ENCODE measurements around the gene ASIC3.
"Not testable (repeated sequence)": the region's sequence is repeated elsewhere in the genome, so short reads cannot be mapped to it uniquely, and the experiment has no call there.

The ASIC3 gene

DNA sequence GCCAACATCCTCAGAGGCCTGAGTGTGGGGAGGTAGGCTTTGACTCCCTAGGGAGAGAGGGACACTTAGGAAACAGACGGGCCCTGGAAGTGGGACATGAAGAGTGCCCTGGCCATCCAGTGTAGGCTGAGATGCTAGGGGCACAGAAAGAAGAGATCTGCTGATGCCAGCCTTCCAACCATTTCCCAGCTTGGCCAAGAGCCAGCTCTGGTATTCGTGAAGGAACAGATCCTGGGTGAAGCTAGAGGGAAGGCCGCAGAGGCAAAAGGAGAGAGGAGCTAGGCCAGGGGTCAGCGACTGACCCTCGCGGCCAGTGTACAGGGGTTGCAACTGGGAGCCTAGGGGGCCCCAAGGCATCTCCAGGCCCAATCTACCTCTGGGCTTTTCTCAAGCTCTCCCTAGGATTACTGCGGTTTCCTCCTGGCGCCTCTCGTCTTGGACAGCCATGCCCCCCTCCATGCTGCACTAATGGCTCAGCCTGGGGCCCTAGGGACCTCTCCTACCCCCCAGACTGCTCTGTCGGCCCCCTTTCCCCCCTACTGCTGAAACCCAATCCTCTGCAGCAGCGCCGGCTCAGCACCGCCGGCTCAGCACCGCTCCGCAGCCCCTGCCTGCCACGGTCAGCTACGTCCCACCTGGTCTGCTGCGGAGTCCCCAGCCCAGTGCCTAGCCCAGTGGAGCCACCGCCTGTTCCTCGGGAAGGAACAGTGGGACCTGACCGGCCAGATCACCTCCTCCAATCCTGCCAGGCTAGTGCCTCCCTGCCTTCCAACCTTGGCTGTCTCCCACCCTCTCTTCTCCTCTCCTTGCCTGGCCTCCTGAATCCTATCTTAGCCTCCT, at the start of gene ASIC3:
TSS of gene ASIC3 (plus strand) at position 556 of the 840 bp plus-strand sequence. CDS start 355 bp downstream, outside the sequence.
- no peak for DNase-seq (ENCODE audit: low spot score)

- DNase-seq (ENCODE audit: low spot score) = no peak
These were observed 49.3 kb upstream of the ASIC3 start for GRCh38 chr7:150999001-150999400.

- DNase-seq (ENCODE audit: low spot score) = no peak
These were observed 48.7 kb upstream of the ASIC3 start for GRCh38 chr7:150999497-151000230.

- no peak for DNase-seq (ENCODE audit: low spot score)
These were observed 47.3 kb upstream of the ASIC3 start for GRCh38 chr7:151000897-151001495.

DNA sequence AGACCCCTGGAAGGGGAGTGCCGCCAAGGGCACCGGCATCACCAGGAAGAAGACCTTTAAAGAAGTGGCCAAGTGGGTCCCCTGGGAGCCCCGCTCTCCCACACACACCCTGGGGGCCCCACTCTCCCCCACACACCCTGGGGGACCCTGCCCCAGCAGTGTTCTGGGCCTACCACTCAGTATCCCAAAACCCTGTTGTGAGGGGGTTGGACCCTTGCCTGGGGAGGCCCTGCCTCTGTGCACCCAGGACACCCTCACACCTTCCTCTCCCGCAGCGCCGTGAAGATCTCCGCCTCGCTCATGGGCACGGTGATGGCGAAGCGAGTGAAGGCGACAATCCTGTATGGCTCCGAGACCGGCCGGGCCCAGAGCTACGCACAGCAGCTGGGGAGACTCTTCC, 46.8 kb upstream of the ASIC3 start:
- no peak for DNase-seq (ENCODE audit: low spot score)

DNA sequence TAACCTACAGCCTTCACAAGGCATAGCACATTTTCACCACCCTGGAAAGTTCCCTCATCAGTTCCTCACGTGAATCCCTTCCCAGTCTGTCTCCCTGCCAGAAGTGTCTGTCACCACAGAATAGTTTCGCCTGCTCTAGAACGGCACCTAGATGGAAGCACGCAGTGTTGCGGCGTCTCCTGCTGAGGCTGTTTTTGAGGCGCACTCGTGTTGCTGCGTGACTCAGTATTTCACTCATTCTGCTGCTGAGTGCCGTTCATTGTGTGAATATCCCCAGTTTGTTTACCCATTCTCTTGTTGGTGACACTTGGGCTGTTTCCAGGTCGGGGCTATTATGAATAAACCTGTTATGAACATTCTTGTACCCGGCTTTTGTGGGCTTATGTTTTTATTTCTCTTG, 44.8 kb upstream of the ASIC3 start:
- DNase-seq (ENCODE audit: low spot score) = no peak

DNA sequence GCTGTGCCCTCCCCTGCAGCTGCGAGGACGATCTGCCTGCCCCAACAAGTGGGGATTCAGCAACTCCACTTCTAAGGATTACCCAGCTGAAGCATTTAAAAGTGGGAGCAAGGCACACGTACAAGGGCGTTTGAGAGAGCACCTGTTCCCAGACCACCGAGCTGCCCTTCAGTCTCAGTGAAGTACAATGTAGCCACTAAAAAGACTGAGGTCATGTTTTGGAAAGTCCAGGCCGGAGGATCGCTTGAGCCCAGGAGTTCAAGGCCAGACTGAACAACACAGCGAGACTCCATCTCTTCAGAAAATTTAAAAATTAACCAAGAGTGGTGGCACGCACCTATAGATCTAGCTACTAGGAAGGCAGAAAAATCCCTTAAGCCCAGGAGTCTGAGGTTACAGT, 42.8 kb upstream of the ASIC3 start:
- no peak for DNase-seq (ENCODE audit: low spot score)

DNA sequence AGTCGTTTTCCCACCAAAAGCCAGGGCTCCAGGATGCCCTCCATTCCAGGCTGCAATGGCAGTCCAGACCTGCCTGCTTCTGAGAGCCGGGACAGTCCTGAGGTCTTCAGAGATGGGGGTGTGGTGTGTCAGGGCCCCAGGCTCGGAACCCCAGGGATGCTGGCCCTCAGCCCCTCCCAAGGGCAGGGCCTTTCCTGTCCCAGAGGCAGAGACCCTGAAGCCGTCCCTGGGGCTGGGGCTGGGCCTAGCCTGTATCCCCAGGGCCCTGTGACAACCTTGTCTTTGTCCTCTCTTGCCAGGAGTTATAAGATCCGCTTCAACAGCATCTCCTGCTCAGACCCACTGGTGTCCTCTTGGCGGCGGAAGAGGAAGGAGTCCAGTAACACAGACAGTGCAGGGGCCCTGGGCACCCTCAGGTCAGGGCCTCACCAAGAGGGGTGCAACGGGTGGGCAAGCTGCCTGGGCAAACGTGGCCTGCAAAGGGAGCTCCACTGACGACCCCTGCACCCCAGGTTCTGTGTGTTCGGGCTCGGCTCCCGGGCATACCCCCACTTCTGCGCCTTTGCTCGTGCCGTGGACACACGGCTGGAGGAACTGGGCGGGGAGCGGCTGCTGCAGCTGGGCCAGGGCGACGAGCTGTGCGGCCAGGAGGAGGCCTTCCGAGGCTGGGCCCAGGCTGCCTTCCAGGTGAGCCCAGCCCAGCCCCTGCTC, 41.6 kb upstream of the ASIC3 start:
- no peak for DNase-seq (ENCODE audit: low spot score)

DNA sequence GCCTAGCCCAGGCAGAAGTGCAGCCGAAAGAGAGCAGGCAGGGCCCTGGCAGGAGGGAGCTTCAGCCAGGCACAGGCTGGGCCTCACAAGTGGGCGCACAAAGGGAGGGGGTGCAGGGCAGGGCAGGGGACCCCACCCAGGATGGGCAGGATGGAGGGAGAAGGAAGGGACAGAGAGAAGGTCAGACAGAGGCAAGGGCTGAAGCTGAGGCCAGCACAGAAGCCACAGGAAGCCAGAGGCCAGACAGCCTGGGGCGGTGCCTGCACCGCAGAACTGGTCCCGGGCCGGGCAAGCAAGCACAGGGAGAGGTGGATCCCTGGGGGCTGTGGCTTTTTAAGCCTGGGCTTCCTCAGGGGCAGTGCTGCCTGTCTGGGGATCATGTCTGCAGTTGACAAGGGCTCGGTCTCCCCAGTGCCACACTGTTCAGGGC, 40.8 kb upstream of the ASIC3 start:
- DNase-seq (ENCODE audit: low spot score) = no peak

- no peak for DNase-seq (ENCODE audit: low spot score)
These were observed 40.2 kb upstream of the ASIC3 start for GRCh38 chr7:151008143-151008510.

- no peak for DNase-seq (ENCODE audit: low spot score)
These were observed 39.6 kb upstream of the ASIC3 start for GRCh38 chr7:151008511-151009323.

- DNase-seq (ENCODE audit: low spot score) = no peak
These were observed 38.8 kb upstream of the ASIC3 start for GRCh38 chr7:151009327-151010036.

DNA sequence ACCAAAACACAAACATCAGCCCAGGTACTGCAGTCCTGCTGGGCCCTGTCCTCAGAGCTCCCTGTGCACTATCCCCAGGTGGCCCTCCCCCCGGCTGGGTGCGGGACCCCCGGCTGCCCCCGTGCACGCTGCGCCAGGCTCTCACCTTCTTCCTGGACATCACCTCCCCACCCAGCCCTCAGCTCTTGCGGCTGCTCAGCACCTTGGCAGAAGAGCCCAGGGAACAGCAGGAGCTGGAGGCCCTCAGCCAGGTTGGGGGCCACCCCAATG, 38.4 kb upstream of the ASIC3 start:
- no peak for DNase-seq (ENCODE audit: low spot score)

- DNase-seq (ENCODE audit: low spot score) = no peak
These were observed 37.8 kb upstream of the ASIC3 start for GRCh38 chr7:151010307-151011096.

DNA sequence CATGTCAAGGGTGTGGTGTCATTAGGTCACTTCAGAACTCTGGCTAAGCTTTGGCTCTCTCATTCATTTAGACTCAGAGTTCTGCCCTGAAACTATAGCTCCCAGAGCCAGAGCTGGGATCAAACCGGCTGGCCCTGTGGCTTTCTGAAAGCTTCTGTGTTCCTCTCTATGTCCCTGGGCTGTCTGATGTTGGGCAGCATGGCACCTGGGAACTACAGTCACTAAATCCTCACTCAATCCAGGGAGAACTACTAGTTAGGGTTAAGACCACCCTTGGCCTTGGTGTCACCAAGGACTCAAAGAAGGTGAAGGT, 37.3 kb upstream of the ASIC3 start:
- no peak for DNase-seq (ENCODE audit: low spot score)

DNA sequence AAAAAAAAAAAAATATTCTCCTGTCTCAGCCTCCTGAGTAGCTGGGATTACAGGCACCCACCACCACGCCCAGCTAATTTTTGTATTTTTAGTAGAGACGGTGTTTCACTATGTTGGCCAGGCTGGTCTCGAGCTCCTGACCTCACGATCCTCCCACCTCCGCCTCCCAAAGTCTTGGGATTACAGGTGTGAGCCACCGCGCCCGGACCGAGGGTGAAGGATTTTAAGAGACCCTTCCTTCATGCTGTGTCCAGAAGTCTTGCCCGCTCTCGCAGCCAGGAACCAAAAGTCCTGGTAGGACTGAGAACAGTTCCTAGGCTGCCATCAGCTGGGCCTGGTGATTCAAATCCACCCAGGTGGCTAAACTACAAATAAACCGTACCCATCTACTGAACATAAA, 36.7 kb upstream of the ASIC3 start:
- DNase-seq (ENCODE audit: low spot score) = not testable (repeated sequence)

DNA sequence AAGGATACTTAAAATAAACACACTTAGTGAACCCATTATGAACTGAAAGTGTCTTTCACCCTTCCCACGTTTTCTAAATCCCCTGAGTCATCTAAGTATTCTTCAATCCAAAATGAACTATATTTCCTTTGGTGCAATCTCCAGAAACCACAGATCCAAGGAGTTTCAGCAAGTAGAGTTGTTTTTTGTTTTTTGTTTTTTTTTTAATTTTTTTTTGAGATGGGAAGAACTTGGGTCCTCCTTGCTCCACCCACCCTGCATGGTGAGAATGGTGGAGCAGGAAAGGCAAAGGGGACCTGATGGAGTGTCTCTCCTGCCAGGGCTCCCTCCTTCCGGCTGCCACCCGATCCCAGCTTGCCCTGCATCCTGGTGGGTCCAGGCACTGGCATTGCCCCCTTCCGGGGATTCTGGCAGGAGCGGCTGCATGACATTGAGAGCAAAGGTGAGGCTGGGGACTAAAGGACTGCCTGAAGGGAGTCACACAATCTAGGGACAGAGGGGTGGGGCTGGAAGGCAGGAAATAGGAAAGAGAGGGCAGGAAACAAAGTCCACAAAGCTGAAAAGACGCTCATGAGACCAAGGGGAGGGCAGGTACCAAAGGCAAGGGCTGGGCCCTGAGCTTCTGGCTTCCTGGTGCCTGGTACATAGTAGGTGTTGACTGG, 36.2 kb upstream of the ASIC3 start:
- DNase-seq (ENCODE audit: low spot score) = no peak

- no peak for DNase-seq (ENCODE audit: low spot score)
These were observed 35.4 kb upstream of the ASIC3 start for GRCh38 chr7:151012911-151013347.

DNA sequence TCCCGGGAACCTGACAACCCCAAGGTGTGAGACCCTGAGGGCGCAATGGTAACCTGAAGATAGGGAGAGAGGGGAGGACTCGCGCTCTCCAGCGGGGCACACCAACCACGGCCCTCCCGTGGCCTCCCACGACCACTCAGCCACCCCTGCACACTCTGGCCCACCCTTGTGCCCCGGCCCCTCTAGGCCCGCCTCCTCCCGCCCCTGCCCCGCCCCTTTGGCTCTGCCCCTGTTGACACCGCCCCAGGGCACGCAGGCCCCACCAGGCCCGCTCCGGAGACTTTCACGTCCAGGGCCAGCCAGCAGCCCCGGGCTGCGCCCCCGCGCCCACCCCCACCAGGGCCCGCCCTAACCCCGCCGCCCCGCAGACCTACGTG, 35.0 kb upstream of the ASIC3 start:
- DNase-seq (ENCODE audit: low spot score) = no peak

Data from globus pallidus (tissue), 1 donor.